Activated CD4-positive, alpha-beta memory T cell treated with anti-CD3 and anti-CD28 coated beads for 36 hours (primary cell): ENCODE results near the gene SGK2. TPM values are rescaled to one million over a fixed set of nuclear protein-coding genes. Genes with fewer than 3 reads are reported as not detected.
"Not testable (repeated sequence)": the region's sequence is repeated elsewhere in the genome, so short reads cannot be mapped to it uniquely, and the experiment has no call there.

Experiments used
- CTCF ChIA-PET: fragments of 350-600 bp; sonication (Branson Sonifier 250); formaldehyde crosslinking; loops from one replicate; lab custom pipeline; 2021; ENCODE audit warnings: antibody characterized with exemption, inconsistent platforms; lab: Charles Lee
- POLR2A ChIA-PET: fragments of 350-600 bp; sonication (Branson Sonifier 250); formaldehyde crosslinking; loops from one replicate; lab custom pipeline; 2021; ENCODE audit warnings: antibody characterized with exemption; lab: Charles Lee
- DNase-seq: peaks from one replicate; pipeline ENCODE4 v3.0.0-alpha.2; 2020
- H3K27ac Mint-ChIP-seq: one replicate; pipeline ENCODE4 v1.8.0; 2021; ENCODE audit warnings: mixed read lengths
- H3K27me3 Mint-ChIP-seq: one replicate; pipeline ENCODE4 v1.8.0; 2021; ENCODE audit warnings: mixed read lengths
- H3K36me3 Mint-ChIP-seq: one replicate; pipeline ENCODE4 v1.8.0; 2021; ENCODE audit warnings: mixed read lengths
- H3K4me1 Mint-ChIP-seq: one replicate; pipeline ENCODE4 v1.8.0; 2021; ENCODE audit warnings: low read depth, mixed read lengths
- H3K4me3 Mint-ChIP-seq: one replicate; pipeline ENCODE4 v1.8.0; 2021; ENCODE audit warnings: mild to moderate bottlenecking, mixed read lengths
- H3K9me3 Mint-ChIP-seq: one replicate; pipeline ENCODE4 v1.8.0; 2021; ENCODE audit warnings: mixed read lengths
- intact Hi-C: fragments of 100-400 bp; cut with micrococcal nuclease; formaldehyde crosslinking; loops from one replicate; pipeline ENCODE4 v1.15.1; 2023
- total RNA-seq, 2 experiments: library from RNA; stranded (reverse); gene quantifications; one replicate each; pipeline ENCODE4 v1.2.3, GENCODE V29; 2021

Gene SGK2
- total RNA-seq, 2 experiments from 2014 or later: 0.62 to 0.87 TPM

DNA sequence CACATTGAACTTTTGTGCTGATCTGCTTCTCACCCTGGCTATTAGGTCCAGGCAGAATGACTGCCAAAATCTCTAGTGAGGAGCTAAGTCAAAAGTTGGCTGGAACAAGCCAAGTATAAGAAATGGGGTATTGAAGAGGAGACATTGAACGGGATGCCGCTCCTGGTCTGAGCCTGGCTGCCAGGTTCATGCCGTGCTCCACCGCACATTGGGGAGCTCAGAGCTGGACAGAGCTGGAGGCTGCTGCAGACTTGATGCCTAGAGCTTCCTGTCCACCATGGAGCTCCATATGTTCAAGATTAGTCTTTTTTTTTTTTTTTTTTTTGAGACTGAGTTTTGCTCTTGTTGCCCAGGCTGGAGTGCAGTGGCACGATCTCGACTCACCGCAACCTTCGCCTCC lies 27.8 kb downstream of the SGK2 start:
- ChIA-PET CTCF (interaction anchor here (1.2 to 1.3 kb wide), 2 partner anchors 49 to 138 kb away, joined by 3 to 5 read pairs; no protein-coding TSS in a partner anchor), POLR2A (no interaction called here)
- Mint-ChIP-seq H3K4me1 (peaks cover 10% of the 10 kb centered on the region), H3K4me3 (no peak overlapping the region), H3K27me3 (no peaks in the 10 kb centered on the region), H3K27ac (no peak overlapping the region), H3K36me3 (no peaks in the 10 kb centered on the region), H3K9me3 (no peaks in the 10 kb centered on the region)
- no peak for DNase-seq
- intact Hi-C loops: no loop called here

DNA sequence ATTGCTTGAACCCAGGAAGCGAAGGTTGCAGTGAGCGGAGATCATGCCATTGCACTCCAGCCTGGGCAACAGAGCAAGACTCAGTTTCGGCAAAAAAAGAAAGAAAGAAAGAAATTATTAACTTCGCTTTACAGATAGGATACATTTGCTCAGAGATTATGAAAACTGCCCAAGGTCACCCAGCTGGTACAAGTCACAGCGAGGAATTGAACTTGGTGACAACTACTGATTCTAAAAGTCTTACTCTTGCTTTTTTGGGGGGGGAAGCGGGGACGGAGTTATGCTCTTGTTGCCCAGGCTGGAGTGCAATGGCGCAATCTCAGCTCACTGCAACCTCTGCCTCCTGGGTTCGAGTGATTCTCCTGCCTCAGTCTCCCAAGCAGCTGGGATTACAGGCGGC lies 29.7 kb downstream of the SGK2 start:
- H3K27me3 Mint-ChIP-seq, H3K9me3 Mint-ChIP-seq, H3K27ac Mint-ChIP-seq, DNase-seq, CTCF ChIA-PET, H3K36me3 Mint-ChIP-seq, intact Hi-C loops, H3K4me3 Mint-ChIP-seq: not testable (repeated sequence)
- POLR2A ChIA-PET: interaction anchor here (0.6 kb wide), 1 partner anchor 70 kb away, joined by 4 read pairs; no protein-coding TSS in a partner anchor
- peaks cover 12% of the 10 kb centered on the region for H3K4me1 Mint-ChIP-seq

DNA sequence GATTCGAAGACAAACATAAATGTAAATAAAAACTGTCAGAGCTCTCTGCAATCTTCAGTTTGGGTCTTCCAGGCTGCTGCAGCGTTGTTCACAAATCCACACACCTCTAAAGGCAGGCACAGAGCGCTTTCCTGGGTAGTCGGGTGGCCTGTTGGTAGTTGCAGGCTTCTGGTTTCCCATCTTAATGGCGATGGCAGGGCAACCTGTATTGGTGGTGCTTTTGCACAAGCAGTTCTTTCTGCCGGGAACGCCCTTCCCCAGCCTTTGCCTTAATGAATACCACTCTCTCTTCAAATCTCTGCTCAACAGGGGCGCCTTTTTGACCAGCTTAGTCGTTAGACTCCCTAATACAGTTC lies 31.2 kb downstream of the SGK2 start:
- DNase-seq: peak; percentile 32
- Mint-ChIP-seq H3K27me3 (no peaks in the 10 kb centered on the region), H3K9me3 (no peaks in the 10 kb centered on the region), H3K4me3 (peak overlapping the region; percentile 86), H3K36me3 (peaks cover 4% of the 10 kb centered on the region), H3K4me1 (peaks cover 12% of the 10 kb centered on the region), H3K27ac (peak overlapping the region; percentile 96)
- ChIA-PET POLR2A (no interaction called here), CTCF (interaction anchor here (1.3 to 2.5 kb wide), 3 partner anchors 52 to 722 kb away, joined by 3 to 10 read pairs (median 5); no protein-coding TSS in a partner anchor)
- intact Hi-C loops: loop anchor here (1.0 to 10.0 kb wide), 3 partner anchors 76 to 475 kb away; partner anchors contain the start of gene SRSF6

DNA sequence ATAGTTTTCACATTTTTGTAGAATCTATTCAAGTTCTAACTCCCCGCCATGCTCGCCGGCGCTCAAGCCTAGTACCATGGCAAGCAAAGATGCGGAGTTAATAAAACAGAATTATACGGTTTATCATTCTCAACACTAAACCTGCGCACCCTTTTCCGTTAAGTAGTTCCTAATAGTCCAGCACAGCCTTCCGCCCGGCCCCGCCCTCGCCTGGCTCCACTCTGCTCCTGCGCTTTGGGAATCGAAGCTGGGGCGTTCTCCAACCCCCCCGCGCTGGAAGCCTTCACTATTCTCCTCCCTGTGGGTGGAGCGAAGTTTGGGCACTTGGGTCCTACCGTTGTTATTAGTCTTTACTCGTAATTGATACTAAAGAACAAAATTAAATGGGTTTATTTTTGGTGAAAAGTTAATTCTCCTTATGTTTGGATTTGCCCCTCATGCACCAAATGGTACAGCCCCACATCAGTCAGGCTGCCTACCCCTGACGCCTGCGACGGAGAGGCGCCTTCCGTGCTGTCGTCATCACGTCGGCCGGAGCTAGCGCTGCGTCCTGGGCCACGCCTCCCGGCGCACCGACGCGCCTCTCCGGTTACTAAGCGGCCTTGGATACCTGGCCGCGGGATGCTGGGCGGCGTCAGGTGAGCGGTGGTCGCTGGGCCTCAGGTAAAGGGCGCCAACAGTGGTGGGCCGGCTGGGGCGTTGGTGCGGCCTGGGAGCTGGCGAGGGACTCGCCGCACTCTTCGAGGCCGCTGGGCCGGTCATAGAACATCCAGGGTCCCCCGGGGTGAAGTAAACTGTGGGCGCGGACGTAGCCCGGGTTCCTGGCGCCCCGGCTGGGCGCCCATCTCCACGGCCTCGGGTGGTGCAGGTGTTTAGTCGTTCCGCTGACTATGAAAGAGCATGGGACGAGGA lies 31.8 kb downstream of the SGK2 start, which contains the start of gene IFT52:
TSS of gene IFT52 (plus strand) at position 546 of the 912 bp plus-strand sequence. CDS start 3,762 bp downstream, outside the sequence.
- ChIA-PET CTCF (interaction anchor here (0.6 to 2.5 kb wide), 6 partner anchors 52 to 958 kb away, joined by 3 to 10 read pairs (median 4); no protein-coding TSS in a partner anchor), POLR2A (interaction anchor here (1.0 to 1.5 kb wide), 2 partner anchors 101 to 132 kb away, joined by 3 to 4 read pairs; no protein-coding TSS in a partner anchor)
- H3K4me3 Mint-ChIP-seq: peak within 1 kb of the TSS; percentile 86
- intact Hi-C loops: loop anchor here (1.0 to 10.0 kb wide), 3 partner anchors 76 to 474 kb away; partner anchors contain the start of gene SRSF6
- peaks cover 4% of the 10 kb centered on the region for H3K36me3 Mint-ChIP-seq
- H3K27ac Mint-ChIP-seq: peak within 1 kb of the TSS; percentile 96
- peaks cover 12% of the 10 kb centered on the region for H3K4me1 Mint-ChIP-seq
- peak; percentile 92 for DNase-seq
- H3K27me3 Mint-ChIP-seq: no peaks in the 10 kb centered on the region
- no peaks in the 10 kb centered on the region for H3K9me3 Mint-ChIP-seq

DNA sequence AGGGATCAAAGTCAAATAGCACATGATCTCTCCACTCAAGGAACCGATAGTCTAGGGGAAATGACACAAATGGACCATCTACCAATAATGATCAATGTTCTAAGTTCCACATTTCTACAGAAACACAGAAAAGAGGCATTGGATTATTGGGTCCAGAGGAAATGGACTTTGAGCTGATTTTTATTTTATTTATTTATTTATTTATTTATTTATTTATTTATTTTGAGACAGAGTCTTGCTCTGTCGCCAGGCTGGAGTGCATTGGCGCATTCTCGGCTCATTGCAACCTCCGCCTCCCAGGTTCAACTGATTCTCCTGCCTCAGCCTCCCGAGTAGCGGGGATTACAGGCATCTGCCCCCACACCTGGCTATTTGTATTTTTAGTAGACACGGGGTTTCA lies 43.1 kb downstream of the SGK2 start:
- H3K27ac Mint-ChIP-seq, H3K4me1 Mint-ChIP-seq, DNase-seq, H3K4me3 Mint-ChIP-seq, intact Hi-C loops, H3K9me3 Mint-ChIP-seq, POLR2A ChIA-PET, CTCF ChIA-PET, H3K27me3 Mint-ChIP-seq: not testable (repeated sequence)
- H3K36me3 Mint-ChIP-seq: peaks cover 15% of the 10 kb centered on the region

DNA sequence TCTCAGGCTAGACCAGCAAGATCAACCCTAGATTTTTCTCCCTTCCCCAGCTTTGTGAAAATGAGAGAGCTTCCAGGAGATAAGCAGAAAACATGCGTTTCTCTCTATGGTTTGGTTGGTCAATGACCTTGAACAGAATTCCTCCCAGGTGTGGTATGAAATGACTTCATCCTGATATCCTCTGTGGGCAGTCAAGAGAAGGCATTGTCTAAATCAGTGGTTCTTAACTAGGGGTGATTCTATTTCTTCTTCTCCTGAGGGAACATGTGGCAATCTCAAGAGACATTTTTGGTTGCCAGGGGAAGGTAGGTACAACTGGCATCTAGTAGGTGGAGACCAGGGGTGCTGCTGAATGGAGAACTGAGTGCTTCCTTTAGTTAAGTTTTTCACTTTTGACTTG lies 44.3 kb downstream of the SGK2 start:
- intact Hi-C loops: no loop called here
- CTCF ChIA-PET: no interaction called here
- no peak for DNase-seq
- POLR2A ChIA-PET: no interaction called here
- H3K27me3 Mint-ChIP-seq: no peaks in the 10 kb centered on the region
- peaks cover 14% of the 10 kb centered on the region for H3K36me3 Mint-ChIP-seq
- H3K4me1 Mint-ChIP-seq: no peaks in the 10 kb centered on the region
- no peaks in the 10 kb centered on the region for H3K9me3 Mint-ChIP-seq
- H3K27ac Mint-ChIP-seq: no peak overlapping the region
- H3K4me3 Mint-ChIP-seq: no peak overlapping the region

DNA sequence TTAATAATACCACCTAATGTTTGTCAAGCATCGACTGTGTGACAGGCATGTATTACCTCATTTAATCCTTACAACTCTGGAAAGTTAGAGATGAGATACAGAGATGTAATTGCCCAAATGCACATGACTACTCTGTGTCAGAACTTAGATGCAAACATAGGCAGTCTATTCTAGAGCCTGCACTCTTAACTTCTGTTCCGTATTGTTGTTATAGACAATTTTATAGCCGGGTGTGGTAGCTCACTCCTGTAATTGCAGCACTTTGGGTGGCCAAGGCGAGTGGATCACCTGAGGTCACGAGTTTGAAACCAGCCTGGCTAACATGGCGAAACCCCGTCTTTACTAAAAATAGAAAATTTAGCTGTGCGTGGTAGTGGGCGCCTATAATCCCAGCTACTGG lies 46.9 kb downstream of the SGK2 start:
- peaks cover 14% of the 10 kb centered on the region for H3K36me3 Mint-ChIP-seq
- intact Hi-C loops: no loop called here
- ChIA-PET POLR2A (no interaction called here), CTCF (no interaction called here)
- DNase-seq: no peak
- no peak overlapping the region for H3K4me3 Mint-ChIP-seq
- H3K27ac Mint-ChIP-seq: no peak overlapping the region
- H3K27me3 Mint-ChIP-seq: no peaks in the 10 kb centered on the region
- H3K9me3 Mint-ChIP-seq: no peaks in the 10 kb centered on the region
- no peaks in the 10 kb centered on the region for H3K4me1 Mint-ChIP-seq

DNA sequence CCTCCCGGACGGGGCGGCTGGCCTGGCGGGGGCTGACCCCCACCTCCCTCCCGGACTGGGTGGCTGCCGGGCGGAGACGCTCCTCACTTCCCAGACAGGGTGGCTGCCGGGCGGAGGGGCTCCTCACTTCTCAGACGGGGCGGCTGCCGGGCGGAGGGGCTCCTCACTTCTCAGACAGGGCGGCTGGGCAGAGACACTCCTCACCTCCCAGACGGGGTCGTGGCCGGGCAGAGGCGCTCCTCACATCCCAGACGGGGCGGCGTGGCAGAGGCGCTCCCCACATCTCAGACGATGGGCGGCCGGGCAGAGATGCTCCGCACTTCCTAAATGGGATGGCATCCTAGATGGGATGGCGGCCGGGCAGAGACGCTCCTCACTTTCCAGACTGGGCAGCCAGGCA lies 48.5 kb downstream of the SGK2 start:
- CTCF ChIA-PET, POLR2A ChIA-PET, H3K9me3 Mint-ChIP-seq, H3K27me3 Mint-ChIP-seq, H3K27ac Mint-ChIP-seq, intact Hi-C loops, DNase-seq, H3K4me3 Mint-ChIP-seq, H3K4me1 Mint-ChIP-seq: not testable (repeated sequence)
- H3K36me3 Mint-ChIP-seq: peaks cover 10% of the 10 kb centered on the region

DNA sequence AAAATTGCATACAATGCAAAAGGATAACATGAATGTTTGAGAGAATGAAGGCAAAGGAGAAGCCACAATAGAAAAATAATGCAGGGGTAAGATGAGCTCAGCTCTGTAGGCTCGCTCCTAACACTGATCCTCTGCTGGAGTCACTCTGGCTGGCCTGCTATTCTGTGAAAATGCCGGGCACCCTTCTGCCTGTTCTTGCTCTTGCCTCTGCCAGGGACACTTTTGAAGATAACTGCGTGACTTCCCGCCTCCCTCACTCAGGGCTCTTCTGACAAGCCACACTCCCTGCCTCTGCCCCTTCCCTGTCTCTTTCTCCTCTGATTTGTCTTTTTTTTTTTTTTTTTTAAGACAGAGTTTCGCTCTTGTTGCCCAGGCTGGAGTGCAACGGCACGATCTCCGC lies 72.8 kb downstream of the SGK2 start:
- Mint-ChIP-seq H3K27ac (no peak overlapping the region), H3K9me3 (no peaks in the 10 kb centered on the region), H3K36me3 (peaks cover 17% of the 10 kb centered on the region), H3K27me3 (no peaks in the 10 kb centered on the region), H3K4me3 (no peak overlapping the region), H3K4me1 (no peaks in the 10 kb centered on the region)
- intact Hi-C loops: no loop called here
- ChIA-PET CTCF (no interaction called here), POLR2A (no interaction called here)
- no peak for DNase-seq

Other genes with a start within 250 kb of the SGK2 start
- 10 to 100 TPM; 92.9 to 96.8 TPM for gene SRSF6, start 101.1 kb upstream of the SGK2 start, total RNA-seq
- 1 to 10 TPM; 6.5 to 7.7 TPM for gene L3MBTL1, start 51.3 kb upstream of the SGK2 start, total RNA-seq
- 10 to 100 TPM; 15.3 to 17.0 TPM for gene IFT52, start 31.9 kb downstream of the SGK2 start, total RNA-seq
- 10 to 100 TPM; 80.3 to 81.3 TPM for gene MYBL2, start 108.1 kb downstream of the SGK2 start, total RNA-seq
- gene GTSF1L, start 168.0 kb downstream of the SGK2 start, total RNA-seq: not detected